H1 (cell line): ENCODE data around the gene GNG4. TPM values are rescaled to one million over a fixed set of nuclear protein-coding genes. Genes with fewer than 3 reads are reported as not detected.

ENCODE experiments used
- CTCF ChIA-PET: fragments of 300-600 bp; sonication (Branson Sonifier 250); formaldehyde crosslinking; loops from one replicate; lab custom pipeline; 2021; ENCODE audit not compliant: partially characterized antibody; lab: Charles Lee
- POLR2A ChIA-PET: fragments of 300-600 bp; sonication (Branson Sonifier 250); formaldehyde crosslinking; loops from one replicate; lab custom pipeline; 2021; ENCODE audit warnings: inconsistent platforms; ENCODE audit not compliant: partially characterized antibody; lab: Charles Lee
- DNase-seq, 2 experiments: peaks; one replicate each; pipeline versions ENCODE4 v3.0.0 to v3.0.0-alpha.2; 2010 to 2022; ENCODE audit warnings: low spot score in 2 of 2, low read depth in 1 of 2, mixed read lengths in 1 of 2
- FAIRE-seq: peaks from 2 replicates; lab custom pipeline; 2011; peaks lifted over from hg19 to GRCh38; lab: Jason Lieb, UNC
- H2AFZ ChIP-seq: 2 replicates; pipeline ENCODE4 v1.8.1; 2012; ENCODE audit warnings: low read length, inconsistent platforms
- H2AK5ac ChIP-seq: 2 replicates; pipeline ENCODE4 v1.6.1; 2013; ENCODE audit warnings: low read depth, low read length
- H2BK120ac ChIP-seq: replicated peaks from 2 replicates; pipeline ENCODE3; 2013; ENCODE audit warnings: low read depth, low read length, inconsistent platforms
- H2BK12ac ChIP-seq: 2 replicates; pipeline ENCODE4 v1.6.1; 2013; ENCODE audit warnings: low read depth, low read length
- H2BK15ac ChIP-seq: 2 replicates; pipeline ENCODE4 v1.6.1; 2013; ENCODE audit warnings: low read length
- H2BK20ac ChIP-seq: 2 replicates; pipeline ENCODE4 v1.6.1; 2013; ENCODE audit warnings: low read length
- H2BK5ac ChIP-seq: 2 replicates; pipeline ENCODE4 v1.6.1; 2013; ENCODE audit warnings: low read depth, low read length
- H3K14ac ChIP-seq: 2 replicates; pipeline ENCODE4 v1.6.1; 2013; ENCODE audit warnings: inconsistent platforms; ENCODE audit not compliant: insufficient read length
- H3K18ac ChIP-seq: 2 replicates; pipeline ENCODE4 v1.6.1; 2013; ENCODE audit warnings: low read length; ENCODE audit errors: extremely low read depth
- H3K23ac ChIP-seq: 2 replicates; pipeline ENCODE4 v1.6.1; 2013; ENCODE audit warnings: inconsistent platforms; ENCODE audit not compliant: insufficient read length
- H3K23me2 ChIP-seq: 2 replicates; pipeline ENCODE4 v1.6.1; 2013; ENCODE audit warnings: low read depth, low read length
- H3K27ac ChIP-seq: 2 replicates; pipeline ENCODE4 v1.6.1; 2011; ENCODE audit warnings: low read depth, low read length, inconsistent platforms
- H3K27me3 ChIP-seq, 4 experiments: replicated peaks in 1 of 4; 1 replicate in 1 of 4; 2 replicates in 3 of 4; pipeline versions ENCODE4 v1.6.1 to v1.8.1; 2011 to 2013; ENCODE audit warnings: low read length in 3 of 4, mild to moderate bottlenecking in 3 of 4, inconsistent platforms in 2 of 4, mixed read lengths in 2 of 4, moderate library complexity in 1 of 4; ENCODE audit not compliant: control insufficient read depth in 3 of 4, insufficient read depth in 3 of 4; ENCODE audit errors: extremely low read depth in 1 of 4
- H3K36me3 ChIP-seq, 4 experiments: 2 replicates each; pipeline versions ENCODE4 v1.6.1 to v1.8.1; 2011 to 2013; ENCODE audit warnings: mild to moderate bottlenecking in 4 of 4, low read length in 3 of 4, moderate library complexity in 2 of 4, control low read depth in 1 of 4, inconsistent platforms in 1 of 4; ENCODE audit not compliant: insufficient read depth in 4 of 4, control insufficient read depth in 2 of 4
- H3K4ac ChIP-seq: replicated peaks from 2 replicates; pipeline ENCODE3; 2013; ENCODE audit warnings: low read length, low read depth, mixed read lengths, inconsistent platforms; ENCODE audit not compliant: insufficient read length
- H3K4me1 ChIP-seq, 4 experiments: replicated peaks in 1 of 4; 1 replicate in 1 of 4; 2 replicates in 3 of 4; pipeline versions ENCODE4 v1.6.1 to v1.8.1; 2011 to 2013; ENCODE audit warnings: low read length in 3 of 4, inconsistent platforms in 2 of 4, mixed read lengths in 1 of 4; ENCODE audit not compliant: insufficient read depth in 4 of 4, control insufficient read depth in 3 of 4
- H3K4me2 ChIP-seq, 2 experiments: 2 replicates each; pipeline versions ENCODE4 v1.6.1 to v1.8.1; 2011 to 2013; ENCODE audit warnings: low read depth in 2 of 2, low read length in 2 of 2, control low read depth in 1 of 2, inconsistent platforms in 1 of 2, mild to moderate bottlenecking in 1 of 2; ENCODE audit not compliant: insufficient read depth in 1 of 2
- H3K4me3 ChIP-seq, 4 experiments: fragments of 200-600, 300-600 bp in 1 of 4; sonication (generic), shearing (Covaris generic), sonication (Bioruptor Twin) in 1 of 4; 2 replicates each; pipeline versions ENCODE4 v1.5.1 to v1.8.1; 2011 to 2016; ENCODE audit warnings: low read length in 4 of 4, low read depth in 3 of 4, control low read depth in 2 of 4, inconsistent platforms in 2 of 4, mild to moderate bottlenecking in 2 of 4, mixed read lengths in 1 of 4, moderate library complexity in 1 of 4; ENCODE audit not compliant: insufficient read depth in 2 of 4; ENCODE audit errors: extremely low read depth in 1 of 4
- H3K56ac ChIP-seq: replicated peaks from 2 replicates; pipeline ENCODE3; 2013; ENCODE audit warnings: low read depth, mild to moderate bottlenecking, mixed read lengths, low read length, inconsistent platforms; ENCODE audit not compliant: insufficient read length
- H3K79me1 ChIP-seq: 2 replicates; pipeline ENCODE4 v1.6.1; 2013; ENCODE audit warnings: low read depth, low read length, control low read depth
- H3K79me2 ChIP-seq, 2 experiments: 2 replicates each; pipeline versions ENCODE4 v1.6.1 to v1.8.1; 2012 to 2013; ENCODE audit warnings: low read length in 2 of 2, mild to moderate bottlenecking in 2 of 2, inconsistent platforms in 1 of 2; ENCODE audit not compliant: insufficient read depth in 2 of 2, control insufficient read depth in 1 of 2
- H3K9ac ChIP-seq, 4 experiments: replicated peaks in 1 of 4; 1 replicate in 1 of 4; 2 replicates in 3 of 4; pipeline versions ENCODE4 v1.6.1 to v1.8.1; 2011 to 2013; ENCODE audit warnings: low read depth in 3 of 4, low read length in 3 of 4, control low read depth in 2 of 4, mild to moderate bottlenecking in 2 of 4, moderate library complexity in 2 of 4, inconsistent platforms in 1 of 4; ENCODE audit errors: extremely low read depth in 1 of 4
- H3K9me3 ChIP-seq, 2 experiments: 2 replicates each; pipeline versions ENCODE4 v1.6.1 to v1.8.1; 2012 to 2013; ENCODE audit warnings: mild to moderate bottlenecking in 2 of 2, moderate library complexity in 2 of 2, control low read depth in 1 of 2, inconsistent platforms in 1 of 2, low read depth in 1 of 2, low read length in 1 of 2, mixed read lengths in 1 of 2; ENCODE audit not compliant: insufficient read depth in 2 of 2
- H4K20me1 ChIP-seq, 2 experiments: replicated peaks in 1 of 2; 2 replicates each; pipeline versions ENCODE3 to v1.8.1; 2011 to 2013; ENCODE audit warnings: inconsistent platforms in 2 of 2, low read length in 2 of 2, mild to moderate bottlenecking in 1 of 2; ENCODE audit not compliant: insufficient read depth in 2 of 2, control insufficient read depth in 1 of 2
- H4K5ac ChIP-seq: 2 replicates; pipeline ENCODE4 v1.6.1; 2013; ENCODE audit warnings: low read length, low read depth, mixed read lengths, inconsistent platforms; ENCODE audit not compliant: insufficient read length
- H4K8ac ChIP-seq: 2 replicates; pipeline ENCODE4 v1.8.0; 2013; ENCODE audit warnings: mild to moderate bottlenecking, moderate library complexity, low read length, inconsistent platforms; ENCODE audit not compliant: insufficient read depth; ENCODE audit errors: extremely low read depth
- H4K91ac ChIP-seq: replicated peaks from 2 replicates; pipeline ENCODE3; 2013; ENCODE audit warnings: low read length, mixed read lengths, inconsistent platforms; ENCODE audit not compliant: insufficient read length
- GTF2F1 ChIP-seq: IDR thresholded peaks from 2 replicates; pipeline ENCODE4 v1.6.1; 2012; ENCODE audit warnings: low read depth, low read length, improper control_type of control experiment, borderline replicate concordance
- WGBS, 2 experiments: shearing (Covaris generic) in 1 of 2; methylation state at CpG; one replicate each; pipeline versions ENCODE4 v1.1.6 to v1.1.7; 2013 to 2015; ENCODE audit warnings: low lambda C conversion rate in 2 of 2, mixed read lengths in 2 of 2, inconsistent platforms in 1 of 2, low coverage in 1 of 2, missing lambda C conversion rate in 1 of 2; ENCODE audit not compliant: insufficient replicate concordance in 2 of 2, insufficient coverage in 1 of 2, insufficient read length in 1 of 2; ENCODE audit errors: extremely low coverage in 1 of 2, missing lambda C conversion rate in 1 of 2; 5-methylcytosine and 5-hydroxymethylcytosine counted together
- polyA plus RNA-seq, 7 experiments: library from polyadenylated mRNA; depleted of rRNA in 3 of 7; stranded (reverse) in 5 of 7; unstranded in 2 of 7; fragments of >200 nt in 5 of 7; fragments of 200-250 nt in 2 of 7; gene quantifications; 1 replicate in 5 of 7; 2 replicates in 1 of 7; 4 replicates in 1 of 7; pipeline versions ENCODE4 v1.2.1 to v1.2.3, GENCODE V29; 2011 to 2013; ENCODE audit warnings: missing spikeins in 2 of 7, mixed read lengths in 2 of 7
- total RNA-seq: library from RNA; stranded (reverse); fragmentation: NEBNext Ultra II Directional; extraction: Animal tissue kit (Norgen Biotek cat#: 25700); gene quantifications from 2 replicates; pipeline ENCODE4 v1.2.1, GENCODE V29; 2021

The GNG4 gene
- total and polyA plus RNA-seq, 2 of the 8 experiments (the other 6 are each of a cell fraction or from before 2014, with no cell fraction given), result 95.5 to 96.8 TPM

DNA sequence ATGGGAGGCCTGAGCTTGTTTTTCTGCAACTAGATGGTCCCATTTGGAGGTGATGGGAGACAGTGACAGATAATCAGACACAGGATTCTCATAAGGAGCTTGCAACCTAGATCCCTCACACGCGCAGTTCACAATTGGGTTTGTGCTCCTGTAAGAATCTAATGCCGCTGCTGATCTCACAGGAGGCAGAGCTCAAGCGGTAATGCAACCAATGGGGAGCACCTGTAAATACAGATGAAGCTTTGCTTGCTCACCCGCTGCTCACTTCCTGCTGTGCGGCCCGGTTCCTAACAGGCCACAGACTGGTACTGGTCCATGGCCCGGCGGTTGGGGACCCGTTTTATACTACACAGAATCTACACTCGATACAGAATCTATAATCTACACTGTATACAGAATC is 92.8 kb downstream of the GNG4 start:
- no peak overlapping the region for H2BK5ac ChIP-seq
- H3K18ac ChIP-seq, result no peak overlapping the region
- H3K4ac ChIP-seq, result no peak overlapping the region
- H2AFZ ChIP-seq, result no peak overlapping the region
- TF ChIP-seq GTF2F1, result no peak
- H3K9me3 ChIP-seq, result no peaks in the 10 kb centered on the region
- H3K4me2 ChIP-seq, result no peak overlapping the region
- H3K4me1 ChIP-seq, result no peaks in the 10 kb centered on the region
- H2BK20ac ChIP-seq, result no peak overlapping the region
- H3K14ac ChIP-seq, result no peak overlapping the region
- no peak overlapping the region for H3K27ac ChIP-seq
- no peak overlapping the region for H4K91ac ChIP-seq
- H3K36me3 ChIP-seq, result no peaks in the 10 kb centered on the region; a peak in 2 of 8 replicates
- H3K27me3 ChIP-seq, result no peaks in the 10 kb centered on the region
- H3K4me3 ChIP-seq, result no peak overlapping the region
- ChIA-PET POLR2A (interaction anchor here (1.0 to 1.7 kb wide), 2 partner anchors 9 to 11 kb away, joined by 4 read pairs; no protein-coding TSS in a partner anchor), CTCF (interaction anchor here (0.6 to 6.6 kb wide), 35 partner anchors 9 to 453 kb away, joined by 3 to 55 read pairs (median 6); partner anchors contain the start of gene B3GALNT2)
- no peak overlapping the region for H4K8ac ChIP-seq
- no peak overlapping the region for H3K23ac ChIP-seq
- no peaks in the 10 kb centered on the region; the same call in 1 of the 2 replicates for H3K79me1 ChIP-seq
- H3K79me2 ChIP-seq, result no peaks in the 10 kb centered on the region
- H3K56ac ChIP-seq, result no peak overlapping the region
- no peak overlapping the region for H3K9ac ChIP-seq
- no peak overlapping the region for H2BK120ac ChIP-seq
- peaks cover 0 to 2% of the 10 kb centered on the region in 2 experiments for H4K20me1 ChIP-seq
- no peaks in the 10 kb centered on the region for H3K23me2 ChIP-seq
- 91% methylated on average over 11 of the region's 11 CpGs; no CpG with 5 or more reads in 1 of the 2 experiments for WGBS, 2 experiments
- no peak overlapping the region for H2AK5ac ChIP-seq
- no peak overlapping the region for H2BK12ac ChIP-seq
- no peak overlapping the region for H4K5ac ChIP-seq
- DNase-seq, result no peak
- no peak for FAIRE-seq
- no peak overlapping the region for H2BK15ac ChIP-seq
